RCC 7860 (cell line): ENCODE results near the gene GLG1.
"Not testable (repeated sequence)": the region's sequence is repeated elsewhere in the genome, so short reads cannot be mapped to it uniquely, and the experiment has no call there.

Source experiments
- DNase-seq: peaks from one replicate; pipeline ENCODE4 v3.0.0-alpha.2; 2015; ENCODE audit warnings: low spot score
- FAIRE-seq: peaks from 2 replicates; lab custom pipeline; 2012; peaks lifted over from hg19 to GRCh38; lab: Jason Lieb, UNC

GLG1 gene

GRCh38 chr16:74542911-74543578, 63.9 kb downstream of the GLG1 start:
- FAIRE-seq = not testable (repeated sequence)

GRCh38 chr16:74540663-74541062, 66.3 kb downstream of the GLG1 start:
- FAIRE-seq, DNase-seq: not testable (repeated sequence)

More at GRCh38 chr16:74542911-74543578, 63.9 kb downstream of the GLG1 start:
- DNase-seq = not testable (repeated sequence)

DNA sequence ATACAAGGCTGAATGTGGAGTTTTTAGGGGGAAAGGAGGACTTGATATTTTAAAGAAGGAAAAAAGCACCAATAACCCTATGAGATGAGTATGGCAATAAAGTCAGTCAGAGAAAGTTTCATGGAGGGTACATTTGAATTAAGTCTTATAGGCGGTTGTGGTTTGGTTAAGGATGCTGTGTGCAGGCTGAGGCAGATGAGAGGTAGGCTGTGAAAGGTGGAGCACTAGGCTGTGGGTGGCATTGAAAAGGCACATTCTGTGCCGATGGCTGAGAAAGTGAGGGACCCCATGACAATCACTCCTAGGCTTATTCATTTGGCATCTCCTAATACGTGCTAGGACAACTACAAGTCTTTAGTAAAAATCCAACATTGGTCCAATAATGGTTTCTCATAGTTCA, 68.1 kb downstream of the GLG1 start:
- not testable (repeated sequence) for FAIRE-seq, DNase-seq

- not testable (repeated sequence) for FAIRE-seq, DNase-seq
These were observed 69.2 kb downstream of the GLG1 start for GRCh38 chr16:74537746-74538145.

- not testable (repeated sequence) for DNase-seq, FAIRE-seq
These were observed 72.3 kb downstream of the GLG1 start for GRCh38 chr16:74534650-74535049.

- FAIRE-seq (no peak), DNase-seq (no peak)
These were observed 82.0 kb downstream of the GLG1 start for GRCh38 chr16:74524926-74525325.

DNA sequence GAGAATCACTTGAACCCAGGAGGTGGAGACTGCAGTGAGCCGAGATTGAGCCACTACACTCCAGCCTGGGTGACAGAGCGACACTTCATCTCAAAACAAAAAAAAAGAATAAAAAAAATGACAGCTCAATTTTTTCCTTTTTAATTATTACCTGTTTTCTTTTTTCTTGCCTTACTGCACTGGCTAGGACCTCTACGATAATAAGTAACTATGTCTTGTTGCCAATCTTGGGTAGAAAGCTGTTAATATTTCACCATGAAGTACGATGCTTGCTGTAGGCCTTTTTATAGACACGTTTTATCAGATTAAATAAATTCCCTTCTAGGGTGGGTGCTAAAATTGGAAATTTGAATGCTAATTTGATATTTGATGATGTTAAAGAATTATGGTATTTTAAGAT, 82.8 kb downstream of the GLG1 start:
- DNase-seq (no peak), FAIRE-seq (no peak)

GRCh38 chr16:74523706-74524105, 83.2 kb downstream of the GLG1 start:
- not testable (repeated sequence) for FAIRE-seq

DNA sequence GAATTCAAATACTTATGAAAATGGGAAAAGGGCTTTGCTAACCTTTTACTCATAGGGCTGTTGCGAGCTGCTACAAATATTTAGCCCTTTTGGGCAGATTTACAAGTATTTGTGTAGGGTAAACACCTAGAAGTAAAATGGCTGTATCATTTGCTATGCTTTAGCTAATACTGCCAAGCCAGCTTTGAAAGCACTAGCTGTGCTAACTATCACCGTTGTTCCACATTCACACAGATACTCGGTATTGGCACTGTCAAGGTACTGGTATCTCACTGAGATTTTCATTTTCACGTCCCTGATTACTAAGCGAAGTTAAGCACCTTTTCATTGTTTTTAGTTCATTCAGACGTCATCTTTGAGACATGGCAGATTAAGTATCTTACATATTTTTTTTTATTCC, 84.8 kb downstream of the GLG1 start:
- no peak for FAIRE-seq
- no peak for DNase-seq

More at GRCh38 chr16:74523706-74524105, 83.2 kb downstream of the GLG1 start:
- DNase-seq = not testable (repeated sequence)

- DNase-seq (peak; percentile 66), FAIRE-seq (peak; percentile 82)
These were observed 85.2 kb downstream of the GLG1 start for GRCh38 chr16:74521691-74522090.

DNA sequence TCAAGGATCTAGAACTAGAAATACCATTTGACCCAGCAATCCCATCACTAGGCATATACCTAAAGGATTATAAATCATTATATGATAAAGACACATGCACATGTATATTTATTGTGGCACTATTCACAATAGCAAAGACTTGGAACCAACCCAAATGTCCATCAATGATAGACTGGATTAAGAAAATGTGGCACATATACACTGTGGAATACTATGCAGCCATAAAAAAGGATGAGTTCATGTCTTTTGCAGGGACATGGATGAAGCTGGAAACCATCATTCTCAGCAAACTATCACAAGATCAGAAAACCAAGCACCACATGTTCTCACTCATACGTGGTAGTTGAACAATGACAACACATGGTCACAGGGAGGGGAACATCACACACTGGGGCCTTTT, 88.0 kb downstream of the GLG1 start:
- DNase-seq, FAIRE-seq: not testable (repeated sequence)

- FAIRE-seq (no peak), DNase-seq (no peak)
These were observed 95.0 kb downstream of the GLG1 start for GRCh38 chr16:74511961-74512360.

GRCh38 chr16:74505011-74505410, 101.9 kb downstream of the GLG1 start:
- FAIRE-seq (no peak), DNase-seq (no peak)

DNA sequence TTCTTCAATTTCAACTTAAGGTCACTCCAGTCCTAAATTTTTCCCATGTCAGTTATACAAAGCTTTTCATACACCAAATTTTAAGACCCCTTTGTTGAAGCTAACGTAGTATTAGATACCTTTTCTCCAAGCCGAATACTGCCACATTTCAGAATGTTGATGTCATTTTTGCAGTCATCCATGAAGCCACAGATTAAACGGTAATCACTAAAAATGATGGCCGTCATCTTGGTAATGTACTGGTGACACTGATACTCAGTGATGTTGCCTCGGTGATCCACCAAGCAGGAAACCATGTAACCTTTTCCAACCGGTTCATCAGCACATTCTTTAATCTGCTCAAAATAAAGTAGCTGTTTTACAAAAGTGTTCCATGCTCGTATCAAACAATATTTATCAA, 103.5 kb downstream of the GLG1 start:
- FAIRE-seq (peak; percentile 84), DNase-seq (peak; percentile 81)

DNA sequence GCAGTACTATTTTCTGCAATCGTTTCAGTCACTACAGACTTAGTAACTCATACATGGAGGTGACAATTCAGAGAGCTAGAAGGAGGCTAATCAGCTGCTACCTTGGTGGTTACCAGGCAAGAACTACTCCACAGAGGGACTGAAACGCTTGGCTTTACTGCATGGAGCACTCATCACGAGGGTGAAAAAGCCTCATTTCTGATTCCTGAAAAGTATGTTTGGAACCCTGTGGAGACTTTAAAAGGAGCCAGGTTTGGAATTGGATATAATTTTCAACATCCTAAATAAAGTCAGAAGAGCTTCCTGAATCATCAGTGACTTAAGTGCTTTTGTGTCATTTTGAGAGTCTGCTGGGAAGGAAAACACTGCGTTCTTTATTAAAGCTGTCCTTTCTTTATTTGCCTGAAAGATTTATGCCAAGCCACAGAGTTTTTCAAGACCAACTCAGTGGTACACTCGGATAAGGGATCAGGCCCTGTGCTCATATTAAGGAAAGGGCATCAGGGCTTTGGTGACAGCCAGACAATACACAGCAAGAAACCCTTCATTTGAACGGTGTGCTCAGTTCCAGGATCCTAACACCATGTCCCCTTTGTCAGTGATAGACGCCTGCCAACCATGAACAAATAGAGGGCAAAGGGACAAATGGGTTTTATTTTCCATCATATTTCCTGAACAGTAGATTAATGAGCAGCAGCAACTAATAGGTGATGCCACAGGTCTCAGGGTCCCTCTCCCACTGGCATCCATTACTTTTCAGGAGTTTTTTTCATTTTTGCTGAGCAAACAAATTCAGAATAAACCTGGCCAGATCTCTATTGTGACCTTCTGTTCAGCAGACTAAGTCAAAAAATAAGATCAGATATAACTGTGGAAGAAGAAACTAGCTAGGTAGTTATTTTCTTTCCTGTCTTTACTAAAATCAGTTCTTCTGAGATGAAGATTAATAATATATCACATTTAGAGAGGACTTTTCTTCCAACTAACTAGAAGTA, 105.1 kb downstream of the GLG1 start:
- no peak for DNase-seq
- no peak for FAIRE-seq

GRCh38 chr16:74500907-74501306, 106.0 kb downstream of the GLG1 start:
- no peak for DNase-seq
- no peak for FAIRE-seq

DNA sequence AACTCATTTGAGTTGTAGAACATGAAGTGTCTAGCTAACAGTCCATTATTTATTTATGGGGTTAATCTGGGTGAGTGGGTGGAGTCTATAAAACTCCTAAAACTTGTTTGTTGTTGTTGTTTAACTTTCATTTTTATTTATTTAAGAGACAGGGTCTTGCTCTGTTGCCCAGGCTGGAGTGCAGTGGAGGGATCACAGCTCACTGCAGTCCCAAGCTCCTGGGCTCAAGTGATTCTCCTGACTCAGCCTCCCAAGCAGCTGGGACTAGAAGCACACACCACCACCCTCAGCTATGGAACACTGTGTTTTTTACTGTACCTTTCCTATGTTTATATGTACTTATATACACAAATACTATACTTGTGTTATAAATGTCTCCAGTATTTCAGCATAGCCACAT, 107.8 kb downstream of the GLG1 start:
- FAIRE-seq = no peak

GRCh38 chr16:74497761-74498160, 109.2 kb downstream of the GLG1 start:
- DNase-seq (no peak), FAIRE-seq (no peak)

More for the DNA sequence above, 107.8 kb downstream of the GLG1 start:
- no peak for DNase-seq

GRCh38 chr16:74496054-74496453, 110.9 kb downstream of the GLG1 start:
- FAIRE-seq (no peak), DNase-seq (no peak)

GRCh38 chr16:74492976-74493375, 113.9 kb downstream of the GLG1 start:
- DNase-seq = no peak
- no peak for FAIRE-seq

DNA sequence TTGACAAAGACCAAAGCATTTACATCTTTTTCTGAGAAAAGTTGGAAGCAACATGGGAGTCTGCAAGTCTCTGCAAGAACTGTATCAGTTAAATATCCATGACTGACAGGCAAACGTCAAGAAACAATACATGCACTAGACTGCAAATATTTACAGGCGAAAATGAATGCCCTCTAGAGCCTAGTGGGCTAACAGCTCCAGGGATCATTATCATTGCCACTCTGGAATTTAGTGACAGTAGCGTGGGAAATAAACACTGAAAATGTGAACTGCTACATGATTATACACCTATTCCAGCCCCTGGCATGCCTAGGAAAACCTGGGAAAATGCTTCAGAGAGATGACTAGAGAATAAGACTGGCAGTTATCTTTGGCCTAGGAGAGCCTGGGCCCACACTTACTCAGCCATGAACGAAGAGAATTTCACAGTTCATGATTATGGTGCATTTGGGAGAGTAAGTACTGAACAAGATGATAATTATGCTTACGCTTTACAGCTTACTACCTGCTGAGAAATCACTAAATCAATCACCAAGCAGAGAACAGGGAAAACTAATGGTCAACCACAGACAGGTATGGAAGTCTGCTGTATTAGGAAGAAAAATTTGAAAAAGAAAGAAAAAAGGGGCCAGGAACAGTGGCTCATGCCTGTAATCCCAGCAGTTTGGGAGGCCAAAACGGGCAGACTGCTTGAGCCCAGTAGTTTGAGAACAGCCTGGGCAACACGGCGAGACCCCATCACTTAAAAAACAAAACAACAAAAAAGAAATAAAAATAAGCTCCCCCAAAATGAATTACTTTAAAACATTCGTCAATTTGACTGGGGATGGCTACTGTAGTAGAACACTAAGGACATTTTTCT, 119.0 kb downstream of the GLG1 start:
- no peak for DNase-seq

More for the DNA sequence above, 119.0 kb downstream of the GLG1 start:
- FAIRE-seq = no peak
